SK-N-SH (cell line): ENCODE results near the gene TGFBR3. TPM values are rescaled to one million over a fixed set of nuclear protein-coding genes. Genes with fewer than 3 reads are reported as not detected.

ENCODE experiments used
- CTCF ChIA-PET: fragments of 300-600, 350-600 bp; formaldehyde crosslinking; extraction: SDS; loops from one replicate; lab custom pipeline; 2021; lab: Yijun Ruan, JAX
- POLR2A ChIA-PET: fragments of 350-600 bp; sonication (Branson Sonifier 250); formaldehyde crosslinking; extraction: SDS; loops from one replicate; lab custom pipeline; 2020; ENCODE audit warnings: antibody characterized with exemption, inconsistent platforms; lab: Yijun Ruan, JAX
- DNase-seq: peaks from one replicate; pipeline ENCODE4 v3.0.0; 2012
- H2AFZ ChIP-seq: fragments of 200-600 bp; sonication (generic); 2 replicates; pipeline ENCODE4 v1.8.1; 2016; ENCODE audit warnings: antibody characterized with exemption, mild to moderate bottlenecking, low read depth
- H3F3A ChIP-seq: fragments of 200-600 bp; sonication (generic); replicated peaks from 2 replicates; pipeline ENCODE3; 2016; ENCODE audit warnings: antibody characterized with exemption, mild to moderate bottlenecking; ENCODE audit not compliant: insufficient read depth
- H3K27ac ChIP-seq, 2 experiments: fragments of 200-500 bp in 1 of 2; fragments of 200-600 bp in 1 of 2; sonication (Bioruptor generic) in 1 of 2; sonication (generic), shearing (Covaris generic) in 1 of 2; 2 replicates each; pipeline versions ENCODE4 v1.5.1 to v1.6.1; 2014 to 2016; ENCODE audit warnings: low read depth in 2 of 2, inconsistent platforms in 1 of 2, low read length in 1 of 2, mild to moderate bottlenecking in 1 of 2, mixed read lengths in 1 of 2
- H3K27me3 ChIP-seq: fragments of 200-600 bp; sonication (generic), shearing (Covaris generic); 2 replicates; pipeline ENCODE4 v1.6.1; 2016; ENCODE audit warnings: mixed run types; ENCODE audit not compliant: insufficient read depth
- H3K36me3 ChIP-seq, 2 experiments: fragments of 200-500 bp in 1 of 2; fragments of 200-600 bp in 1 of 2; sonication (Bioruptor generic) in 1 of 2; sonication (generic) in 1 of 2; replicated peaks in 1 of 2; 2 replicates each; pipeline versions ENCODE3 to v1.5.1; 2014 to 2016; ENCODE audit warnings: low read length in 1 of 2, mild to moderate bottlenecking in 1 of 2; ENCODE audit not compliant: insufficient read depth in 2 of 2, control insufficient read depth in 1 of 2
- H3K4me1 ChIP-seq, 2 experiments: fragments of 200-500 bp in 1 of 2; fragments of 200-600 bp in 1 of 2; sonication (Bioruptor generic) in 1 of 2; sonication (generic), shearing (Covaris generic) in 1 of 2; 2 replicates each; pipeline versions ENCODE4 v1.5.1 to v1.6.1; 2014 to 2016; ENCODE audit warnings: low read depth in 1 of 2, low read length in 1 of 2, mixed run types in 1 of 2; ENCODE audit not compliant: insufficient read depth in 2 of 2, control insufficient read depth in 1 of 2
- H3K4me2 ChIP-seq: fragments of 200-600 bp; sonication (generic), shearing (Covaris generic); 2 replicates; pipeline ENCODE4 v1.6.1; 2017; ENCODE audit warnings: mixed run types
- H3K4me3 ChIP-seq, 2 experiments: fragments of 200-500 bp in 1 of 2; fragments of 200-600 bp in 1 of 2; sonication (Bioruptor generic) in 1 of 2; sonication (generic), shearing (Covaris generic) in 1 of 2; 2 replicates each; pipeline versions ENCODE4 v1.5.1 to v1.8.1; 2014 to 2016; ENCODE audit warnings: low read depth in 2 of 2, inconsistent platforms in 1 of 2, low read length in 1 of 2, mild to moderate bottlenecking in 1 of 2, mixed read lengths in 1 of 2, moderate library complexity in 1 of 2
- H3K79me2 ChIP-seq: fragments of 200-600 bp; sonication (generic); 2 replicates; pipeline ENCODE4 v1.8.1; 2017; ENCODE audit warnings: mild to moderate bottlenecking; ENCODE audit not compliant: insufficient read depth
- H3K9ac ChIP-seq: fragments of 200-600 bp; sonication (generic); 2 replicates; pipeline ENCODE4 v1.6.1; 2017; ENCODE audit warnings: mixed run types
- H3K9me2 ChIP-seq: fragments of 200-600 bp; sonication (generic); 2 replicates; pipeline ENCODE4 v1.6.1; 2017; ENCODE audit warnings: mixed run types
- H3K9me3 ChIP-seq: fragments of 200-600 bp; sonication (generic); 2 replicates; pipeline ENCODE4 v1.6.1; 2017; ENCODE audit warnings: mixed run types, mild to moderate bottlenecking, moderate library complexity
- H4K20me1 ChIP-seq: fragments of 200-600 bp; sonication (generic); 2 replicates; pipeline ENCODE4 v1.6.1; 2017; ENCODE audit warnings: mild to moderate bottlenecking, mixed run types; ENCODE audit not compliant: insufficient read depth
- CHD2 ChIP-seq: fragments of 150-350 bp; IDR thresholded peaks from 2 replicates; pipeline ENCODE4 v1.6.1; 2018; ENCODE audit warnings: low read length; ENCODE audit not compliant: partially characterized antibody
- EZH2phosphoT487 ChIP-seq: fragments of 200-600 bp; sonication (generic); IDR thresholded peaks from 2 replicates; pipeline ENCODE4 v1.6.1; 2017; ENCODE audit warnings: low read depth, mixed run types, mild to moderate bottlenecking, antibody characterized with exemption, moderate library complexity, borderline replicate concordance
- FOSL2 ChIP-seq: IDR thresholded peaks from 2 replicates; pipeline ENCODE4 v1.4.0; 2012; ENCODE audit warnings: low read depth, mild to moderate bottlenecking, moderate library complexity, borderline replicate concordance
- GABPA ChIP-seq: IDR thresholded peaks from 2 replicates; pipeline ENCODE4 v1.4.0; 2012; ENCODE audit warnings: low read depth, mild to moderate bottlenecking
- JUND ChIP-seq: IDR thresholded peaks from 2 replicates; pipeline ENCODE4 v1.4.0; 2012
- NRF1 ChIP-seq: IDR thresholded peaks from 2 replicates; pipeline ENCODE4 v1.6.1; 2012; ENCODE audit warnings: low read depth, mild to moderate bottlenecking, low read length
- POLR2AphosphoS5 ChIP-seq: IDR thresholded peaks from 2 replicates; pipeline ENCODE4 v1.6.1; 2012; ENCODE audit warnings: low read depth, low read length
- RCOR1 ChIP-seq: fragments of 150-350 bp; IDR thresholded peaks from 2 replicates; pipeline ENCODE4 v1.6.1; 2017; ENCODE audit warnings: antibody characterized with exemption, low read length
- TAF1 ChIP-seq: IDR thresholded peaks from 2 replicates; pipeline ENCODE4 v1.6.1; 2012; ENCODE audit warnings: low read depth, mild to moderate bottlenecking, low read length, moderate library complexity, borderline replicate concordance
- TCF12 ChIP-seq: IDR thresholded peaks from 2 replicates; pipeline ENCODE4 v1.4.0; 2012
- YY1 ChIP-seq: IDR thresholded peaks from 2 replicates; pipeline ENCODE4 v1.4.0; 2012; ENCODE audit warnings: low read depth, mild to moderate bottlenecking
- WGBS: methylation state at CpG from one replicate; pipeline ENCODE4 v1.1.6; 2017; ENCODE audit warnings: low lambda C conversion rate; 5-methylcytosine and 5-hydroxymethylcytosine counted together
- polyA plus RNA-seq, 3 experiments: library from polyadenylated mRNA; depleted of rRNA; stranded (reverse); fragments of >200 nt; gene quantifications; 2 replicates each; pipeline ENCODE4 v1.2.3, GENCODE V29; 2012
- TF ChIP-seq, protein P1 (sequence below): IDR thresholded peaks from 2 replicates; pipeline ENCODE4 v1.4.0; 2012; ENCODE audit warnings: low read depth, borderline replicate concordance
- TF ChIP-seq, protein P2 (sequence below): IDR thresholded peaks from 2 replicates; pipeline ENCODE4 v1.4.0; 2012; ENCODE audit warnings: low read depth, borderline replicate concordance
- TF ChIP-seq, protein P3 (sequence below): IDR thresholded peaks from 2 replicates; pipeline ENCODE4 v1.6.1; 2012; ENCODE audit warnings: mild to moderate bottlenecking, low read depth, low read length, moderate library complexity
- TF ChIP-seq, protein P4 (sequence below): fragments of 150-350 bp; IDR thresholded peaks from 2 replicates; pipeline ENCODE4 v1.6.1; 2017; ENCODE audit warnings: antibody characterized with exemption, low read length, low read depth, borderline replicate concordance
- TF ChIP-seq, protein P5 (sequence below): IDR thresholded peaks from 2 replicates; pipeline ENCODE4; 2012

TGFBR3 gene
- polyA plus RNA-seq, 1 of the 3 experiments (the other 2 are of a cell fraction) = 0.07 TPM

DNA sequence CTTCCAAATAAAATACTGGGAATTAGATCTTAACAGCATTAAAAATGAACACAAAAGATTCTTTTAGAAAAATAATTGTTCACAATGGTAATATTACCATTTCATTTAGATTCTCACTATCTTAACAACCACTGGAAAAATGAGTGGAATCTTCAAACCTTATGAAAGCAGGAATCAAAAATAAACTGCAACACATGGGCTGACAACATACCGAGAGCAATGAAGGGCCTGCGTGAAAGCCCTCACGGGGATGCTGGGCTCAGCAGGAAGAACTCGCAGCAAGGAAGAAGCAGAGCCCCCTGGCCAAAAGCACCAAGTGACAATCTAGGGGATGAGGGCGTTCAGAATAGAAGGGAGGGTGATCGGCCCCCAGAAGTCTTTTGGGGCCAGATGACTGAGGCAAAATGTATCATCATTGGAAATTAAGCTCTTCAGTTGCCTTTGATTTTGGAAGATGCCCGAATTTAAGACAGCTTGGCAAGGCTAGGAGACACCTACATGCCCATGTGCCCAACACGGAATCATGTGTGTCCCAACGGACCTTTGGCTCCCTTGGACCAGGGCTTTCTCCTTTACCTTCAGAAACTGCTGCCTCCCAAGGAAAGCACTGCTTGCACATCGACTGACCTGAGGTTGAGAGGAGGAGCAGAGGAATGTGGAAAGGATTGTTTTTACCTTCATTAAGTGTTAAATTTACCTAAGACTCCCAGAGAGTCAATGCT is 103.9 kb downstream of the TGFBR3 start (continued):
- no peak for TF ChIP-seq GABPA

DNA sequence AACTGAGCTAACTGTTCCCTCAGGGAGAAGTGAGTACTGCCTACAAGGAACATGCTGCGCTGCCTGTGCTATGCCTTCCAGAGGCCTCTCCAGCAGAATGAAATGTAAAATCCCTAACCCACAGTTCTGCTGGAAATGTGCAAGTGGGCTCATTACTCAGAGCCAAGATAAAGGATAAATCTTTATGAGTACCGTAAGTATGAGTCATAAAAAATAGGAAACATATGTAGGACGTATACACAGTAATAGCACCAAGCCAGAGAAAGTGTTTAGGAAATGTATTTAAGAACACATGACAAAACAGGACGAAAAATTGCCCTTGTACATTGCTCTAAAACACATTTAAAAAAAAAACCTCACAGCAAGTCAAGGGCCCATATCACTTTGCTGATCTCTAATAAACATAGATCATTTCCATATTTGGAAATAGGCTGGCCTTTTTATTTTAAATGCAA is 104.6 kb downstream of the TGFBR3 start:
- no peak overlapping the region for H2AFZ ChIP-seq
- H3K9me2 ChIP-seq = no peaks in the 10 kb centered on the region
- no peak overlapping the region for H3K9ac ChIP-seq
- H3K79me2 ChIP-seq = no peaks in the 10 kb centered on the region
- no peak for DNase-seq
- peak overlapping the region; percentile 49; the same call in 1 of the 2 replicates for H3K4me2 ChIP-seq
- peaks cover 13% of the 10 kb centered on the region for H3F3A ChIP-seq
- H4K20me1 ChIP-seq = no peaks in the 10 kb centered on the region
- CTCF ChIA-PET = no interaction called here
- no peak overlapping the region for H3K4me3 ChIP-seq
- TF ChIP-seq YY1 = no peak
- TF ChIP-seq TAF1 = no peak
- TF ChIP-seq, protein P1, sequence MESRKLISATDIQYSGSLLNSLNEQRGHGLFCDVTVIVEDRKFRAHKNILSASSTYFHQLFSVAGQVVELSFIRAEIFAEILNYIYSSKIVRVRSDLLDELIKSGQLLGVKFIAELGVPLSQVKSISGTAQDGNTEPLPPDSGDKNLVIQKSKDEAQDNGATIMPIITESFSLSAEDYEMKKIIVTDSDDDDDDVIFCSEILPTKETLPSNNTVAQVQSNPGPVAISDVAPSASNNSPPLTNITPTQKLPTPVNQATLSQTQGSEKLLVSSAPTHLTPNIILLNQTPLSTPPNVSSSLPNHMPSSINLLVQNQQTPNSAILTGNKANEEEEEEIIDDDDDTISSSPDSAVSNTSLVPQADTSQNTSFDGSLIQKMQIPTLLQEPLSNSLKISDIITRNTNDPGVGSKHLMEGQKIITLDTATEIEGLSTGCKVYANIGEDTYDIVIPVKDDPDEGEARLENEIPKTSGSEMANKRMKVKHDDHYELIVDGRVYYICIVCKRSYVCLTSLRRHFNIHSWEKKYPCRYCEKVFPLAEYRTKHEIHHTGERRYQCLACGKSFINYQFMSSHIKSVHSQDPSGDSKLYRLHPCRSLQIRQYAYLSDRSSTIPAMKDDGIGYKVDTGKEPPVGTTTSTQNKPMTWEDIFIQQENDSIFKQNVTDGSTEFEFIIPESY = no peak
- peak; percentile 26; the same call in 1 of the 2 replicates for TF ChIP-seq POLR2AphosphoS5
- no peak for TF ChIP-seq RCOR1
- TF ChIP-seq, protein P2, sequence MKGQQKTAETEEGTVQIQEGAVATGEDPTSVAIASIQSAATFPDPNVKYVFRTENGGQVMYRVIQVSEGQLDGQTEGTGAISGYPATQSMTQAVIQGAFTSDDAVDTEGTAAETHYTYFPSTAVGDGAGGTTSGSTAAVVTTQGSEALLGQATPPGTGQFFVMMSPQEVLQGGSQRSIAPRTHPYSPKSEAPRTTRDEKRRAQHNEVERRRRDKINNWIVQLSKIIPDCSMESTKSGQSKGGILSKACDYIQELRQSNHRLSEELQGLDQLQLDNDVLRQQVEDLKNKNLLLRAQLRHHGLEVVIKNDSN = no peak
- no peak for TF ChIP-seq NRF1
- no peak for TF ChIP-seq CHD2
- TF ChIP-seq, protein P3, sequence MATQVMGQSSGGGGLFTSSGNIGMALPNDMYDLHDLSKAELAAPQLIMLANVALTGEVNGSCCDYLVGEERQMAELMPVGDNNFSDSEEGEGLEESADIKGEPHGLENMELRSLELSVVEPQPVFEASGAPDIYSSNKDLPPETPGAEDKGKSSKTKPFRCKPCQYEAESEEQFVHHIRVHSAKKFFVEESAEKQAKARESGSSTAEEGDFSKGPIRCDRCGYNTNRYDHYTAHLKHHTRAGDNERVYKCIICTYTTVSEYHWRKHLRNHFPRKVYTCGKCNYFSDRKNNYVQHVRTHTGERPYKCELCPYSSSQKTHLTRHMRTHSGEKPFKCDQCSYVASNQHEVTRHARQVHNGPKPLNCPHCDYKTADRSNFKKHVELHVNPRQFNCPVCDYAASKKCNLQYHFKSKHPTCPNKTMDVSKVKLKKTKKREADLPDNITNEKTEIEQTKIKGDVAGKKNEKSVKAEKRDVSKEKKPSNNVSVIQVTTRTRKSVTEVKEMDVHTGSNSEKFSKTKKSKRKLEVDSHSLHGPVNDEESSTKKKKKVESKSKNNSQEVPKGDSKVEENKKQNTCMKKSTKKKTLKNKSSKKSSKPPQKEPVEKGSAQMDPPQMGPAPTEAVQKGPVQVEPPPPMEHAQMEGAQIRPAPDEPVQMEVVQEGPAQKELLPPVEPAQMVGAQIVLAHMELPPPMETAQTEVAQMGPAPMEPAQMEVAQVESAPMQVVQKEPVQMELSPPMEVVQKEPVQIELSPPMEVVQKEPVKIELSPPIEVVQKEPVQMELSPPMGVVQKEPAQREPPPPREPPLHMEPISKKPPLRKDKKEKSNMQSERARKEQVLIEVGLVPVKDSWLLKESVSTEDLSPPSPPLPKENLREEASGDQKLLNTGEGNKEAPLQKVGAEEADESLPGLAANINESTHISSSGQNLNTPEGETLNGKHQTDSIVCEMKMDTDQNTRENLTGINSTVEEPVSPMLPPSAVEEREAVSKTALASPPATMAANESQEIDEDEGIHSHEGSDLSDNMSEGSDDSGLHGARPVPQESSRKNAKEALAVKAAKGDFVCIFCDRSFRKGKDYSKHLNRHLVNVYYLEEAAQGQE = no peak
- TF ChIP-seq EZH2phosphoT487 = no peak
- TF ChIP-seq TCF12 = peak; percentile 89
- TF ChIP-seq, protein P4, sequence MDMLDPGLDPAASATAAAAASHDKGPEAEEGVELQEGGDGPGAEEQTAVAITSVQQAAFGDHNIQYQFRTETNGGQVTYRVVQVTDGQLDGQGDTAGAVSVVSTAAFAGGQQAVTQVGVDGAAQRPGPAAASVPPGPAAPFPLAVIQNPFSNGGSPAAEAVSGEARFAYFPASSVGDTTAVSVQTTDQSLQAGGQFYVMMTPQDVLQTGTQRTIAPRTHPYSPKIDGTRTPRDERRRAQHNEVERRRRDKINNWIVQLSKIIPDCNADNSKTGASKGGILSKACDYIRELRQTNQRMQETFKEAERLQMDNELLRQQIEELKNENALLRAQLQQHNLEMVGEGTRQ = no peak
- TF ChIP-seq FOSL2 = peak; percentile 63; the same call in 1 of the 2 replicates
- TF ChIP-seq, protein P5, sequence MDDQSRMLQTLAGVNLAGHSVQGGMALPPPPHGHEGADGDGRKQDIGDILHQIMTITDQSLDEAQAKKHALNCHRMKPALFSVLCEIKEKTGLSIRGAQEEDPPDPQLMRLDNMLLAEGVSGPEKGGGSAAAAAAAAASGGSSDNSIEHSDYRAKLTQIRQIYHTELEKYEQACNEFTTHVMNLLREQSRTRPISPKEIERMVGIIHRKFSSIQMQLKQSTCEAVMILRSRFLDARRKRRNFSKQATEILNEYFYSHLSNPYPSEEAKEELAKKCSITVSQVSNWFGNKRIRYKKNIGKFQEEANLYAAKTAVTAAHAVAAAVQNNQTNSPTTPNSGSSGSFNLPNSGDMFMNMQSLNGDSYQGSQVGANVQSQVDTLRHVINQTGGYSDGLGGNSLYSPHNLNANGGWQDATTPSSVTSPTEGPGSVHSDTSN = peak; percentile 41; the same call in 1 of the 2 replicates
- TF ChIP-seq JUND = peak; percentile 51; the same call in 1 of the 2 replicates
- H3K27ac ChIP-seq = peak overlapping the region in 1 of 2 experiments; percentile 45; a peak in 1 of 4 replicates
- POLR2A ChIA-PET = no interaction called here
- no peaks in the 10 kb centered on the region for H3K9me3 ChIP-seq
- H3K4me1 ChIP-seq = peaks cover 0 to 13% of the 10 kb centered on the region in 2 experiments; a peak in 2 of 4 replicates
- 9% methylated on average over 4 of the region's 4 CpGs for WGBS
- no peaks in the 10 kb centered on the region for H3K36me3 ChIP-seq
- H3K27me3 ChIP-seq = peaks cover 25% of the 10 kb centered on the region; the same call in 1 of the 2 replicates
